Measurements from ENCODE around the gene CRKL. TPM values are rescaled to one million over a fixed set of nuclear protein-coding genes. Genes with fewer than 3 reads are reported as not detected.
A peak's percentile ranks its signal among the peaks of the same experiment; 100 is the strongest.

CRKL gene
- total RNA-seq, 1 experiment from 2014 or later = 69.9 TPM

DNA sequence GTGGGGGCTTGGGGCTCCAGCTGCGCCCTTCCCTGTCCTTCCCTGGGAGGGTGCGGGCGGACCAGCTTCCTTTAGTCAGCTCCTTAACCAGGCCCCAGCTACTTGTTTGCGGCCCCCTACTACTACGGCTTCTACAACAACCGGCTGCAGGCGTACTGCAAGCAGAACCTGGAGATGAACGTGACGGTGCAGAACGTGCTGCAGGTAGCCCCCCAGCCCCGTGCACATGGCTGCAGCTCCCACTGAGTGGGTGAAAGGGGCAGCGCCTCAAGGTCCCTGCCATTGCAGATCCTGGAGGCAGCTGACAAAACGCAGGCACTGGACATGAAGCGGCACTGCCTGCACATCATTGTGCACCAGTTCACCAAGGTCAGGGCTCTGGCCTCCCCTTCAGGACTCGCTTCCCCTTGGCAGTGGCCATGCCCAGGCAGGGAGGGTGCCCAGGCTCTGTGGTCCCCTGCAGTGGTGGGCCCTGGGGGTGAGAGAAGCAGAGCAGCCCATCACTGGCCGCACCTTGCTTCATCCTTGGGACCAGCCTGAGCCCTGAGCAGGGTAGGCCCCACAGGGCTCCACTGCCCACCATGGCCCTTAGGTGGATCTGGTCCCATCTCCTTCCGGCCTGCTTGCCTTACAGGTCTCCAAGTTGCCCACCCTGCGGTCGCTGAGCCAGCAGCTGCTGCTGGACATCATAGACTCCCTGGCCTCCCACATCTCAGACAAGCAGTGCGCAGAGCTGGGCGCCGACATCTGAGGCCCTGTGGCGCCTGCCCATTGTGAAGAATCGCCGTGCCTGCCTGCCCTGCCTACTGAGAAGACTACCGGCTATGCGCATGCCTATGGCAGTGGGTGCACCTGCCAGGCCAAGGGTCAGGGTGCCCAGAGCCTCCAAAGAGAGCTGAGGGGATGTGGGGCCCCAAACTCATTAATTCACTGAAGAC, 79.7 kb downstream of the CRKL start:
- Mint-ChIP-seq H3K9me3 (ENCODE audit: low read depth, unreplicated experiment) (no peaks in the 10 kb centered on the region), H3K4me3 (ENCODE audit: low read depth, unreplicated experiment) (no peak overlapping the region), H3K27ac (ENCODE audit: unreplicated experiment) (no peak overlapping the region), H3K36me3 (ENCODE audit: insufficient read depth, unreplicated experiment) (peaks cover 71% of the 10 kb centered on the region), H3K4me1 (ENCODE audit: low read depth, unreplicated experiment) (no peaks in the 10 kb centered on the region), H3K27me3 (ENCODE audit: unreplicated experiment) (no peaks in the 10 kb centered on the region)
- TF ChIP-seq, protein P1, sequence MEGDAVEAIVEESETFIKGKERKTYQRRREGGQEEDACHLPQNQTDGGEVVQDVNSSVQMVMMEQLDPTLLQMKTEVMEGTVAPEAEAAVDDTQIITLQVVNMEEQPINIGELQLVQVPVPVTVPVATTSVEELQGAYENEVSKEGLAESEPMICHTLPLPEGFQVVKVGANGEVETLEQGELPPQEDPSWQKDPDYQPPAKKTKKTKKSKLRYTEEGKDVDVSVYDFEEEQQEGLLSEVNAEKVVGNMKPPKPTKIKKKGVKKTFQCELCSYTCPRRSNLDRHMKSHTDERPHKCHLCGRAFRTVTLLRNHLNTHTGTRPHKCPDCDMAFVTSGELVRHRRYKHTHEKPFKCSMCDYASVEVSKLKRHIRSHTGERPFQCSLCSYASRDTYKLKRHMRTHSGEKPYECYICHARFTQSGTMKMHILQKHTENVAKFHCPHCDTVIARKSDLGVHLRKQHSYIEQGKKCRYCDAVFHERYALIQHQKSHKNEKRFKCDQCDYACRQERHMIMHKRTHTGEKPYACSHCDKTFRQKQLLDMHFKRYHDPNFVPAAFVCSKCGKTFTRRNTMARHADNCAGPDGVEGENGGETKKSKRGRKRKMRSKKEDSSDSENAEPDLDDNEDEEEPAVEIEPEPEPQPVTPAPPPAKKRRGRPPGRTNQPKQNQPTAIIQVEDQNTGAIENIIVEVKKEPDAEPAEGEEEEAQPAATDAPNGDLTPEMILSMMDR (IDR thresholded peaks at IDR 0.05; ENCODE audit: unreplicated experiment) = no peak
- DNase-seq = no peak
- CTCF ChIA-PET = no interaction called here
- intact Hi-C loops (cut with micrococcal nuclease; ENCODE audit: unreplicated experiment) = no loop called here
- BruUV-seq (replicated peaks) = no TSS peak

DNA sequence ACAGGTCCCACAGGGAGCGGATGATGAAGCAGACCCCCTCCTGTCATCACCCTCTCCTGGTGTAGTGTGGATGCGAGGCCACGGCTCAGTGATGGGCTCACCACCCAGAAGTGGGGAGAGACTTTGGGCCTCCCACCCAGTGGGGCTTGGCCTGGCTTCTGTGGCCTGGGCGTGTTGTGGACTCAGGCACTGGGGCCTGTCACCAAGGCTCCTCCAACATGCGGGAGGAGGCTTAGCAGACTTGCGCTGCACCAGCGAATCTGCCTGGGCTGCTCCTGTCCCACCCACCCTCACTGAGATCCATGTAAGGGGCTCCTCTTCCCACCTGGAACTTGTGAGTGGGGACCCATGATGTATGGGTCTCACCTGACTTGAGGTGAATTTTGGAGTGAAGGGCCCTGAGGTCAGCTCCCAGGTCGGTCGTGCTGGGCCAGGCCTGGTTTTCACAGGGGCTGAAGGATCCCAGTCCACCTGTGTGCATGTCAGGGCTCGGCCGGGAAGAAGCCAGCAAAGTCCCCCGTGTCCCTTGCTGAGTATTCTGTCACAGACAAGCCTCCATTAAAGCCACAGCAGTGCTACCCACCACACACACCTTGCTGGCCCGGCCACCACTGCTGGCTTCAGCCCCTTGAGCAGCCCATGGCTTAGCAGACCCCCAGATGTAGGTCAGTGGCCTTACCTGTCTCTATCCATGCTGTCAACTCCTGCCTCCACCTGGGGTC, 80.5 kb downstream of the CRKL start:
- TF ChIP-seq, protein P1 (IDR thresholded peaks at IDR 0.05; ENCODE audit: unreplicated experiment) = no peak
- no peak overlapping the region for H3K27ac Mint-ChIP-seq (ENCODE audit: unreplicated experiment)

DNA sequence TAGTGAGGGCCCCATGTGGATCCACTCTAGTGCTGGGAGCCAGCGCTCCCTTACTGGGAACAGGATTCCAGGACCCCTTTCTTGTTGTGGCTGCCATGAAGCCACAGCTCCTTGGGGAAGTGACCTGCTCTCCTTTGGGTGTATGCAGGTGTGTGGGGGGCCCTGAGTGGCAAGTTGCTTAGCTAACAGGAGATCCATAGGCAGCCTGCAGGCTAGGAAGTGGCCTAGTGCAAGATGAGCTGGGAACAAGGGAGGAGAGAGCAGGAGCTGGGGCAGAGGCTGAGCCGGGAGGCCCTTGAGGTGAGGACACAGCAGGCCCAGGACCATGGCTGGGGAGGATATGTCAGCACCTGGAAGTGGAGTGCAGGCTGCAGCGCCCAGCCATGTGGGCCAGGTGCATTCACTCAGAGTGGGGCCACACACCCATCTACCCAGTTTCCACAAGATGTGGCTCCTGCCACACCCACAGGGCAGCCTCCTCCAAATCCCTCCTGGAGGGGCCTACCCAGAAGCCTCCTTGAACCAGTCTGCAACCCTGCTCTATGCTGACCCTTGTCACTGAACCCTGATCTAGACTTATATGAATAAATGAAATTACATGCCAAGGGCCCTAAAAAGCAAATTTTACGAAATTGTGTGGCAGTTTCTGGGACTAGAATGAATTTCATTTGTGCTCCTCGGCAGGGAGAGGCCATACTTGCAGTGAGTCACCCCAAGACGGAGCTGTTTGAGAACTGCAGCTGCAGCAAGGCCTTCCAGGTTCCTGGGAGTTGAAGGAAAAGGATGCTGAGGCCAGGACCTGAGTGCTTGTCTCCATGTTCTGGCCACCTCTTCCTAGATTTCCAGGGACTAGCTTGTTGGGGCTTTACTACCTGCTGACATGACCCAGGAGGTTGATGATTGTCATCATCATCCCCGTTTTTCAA, 81.5 kb downstream of the CRKL start:
- Mint-ChIP-seq H3K27ac (ENCODE audit: unreplicated experiment) (peak overlapping the region; percentile 30), H3K36me3 (ENCODE audit: insufficient read depth, unreplicated experiment) (peaks cover 80% of the 10 kb centered on the region), H3K9me3 (ENCODE audit: low read depth, unreplicated experiment) (no peaks in the 10 kb centered on the region), H3K4me3 (ENCODE audit: low read depth, unreplicated experiment) (no peak overlapping the region), H3K27me3 (ENCODE audit: unreplicated experiment) (no peaks in the 10 kb centered on the region), H3K4me1 (ENCODE audit: low read depth, unreplicated experiment) (peaks cover 9% of the 10 kb centered on the region)
- CTCF ChIA-PET = interaction anchor here (1.4 kb wide), 1 partner anchor 113 kb away, joined by 4 read pairs; no protein-coding TSS in a partner anchor
- intact Hi-C loops (cut with micrococcal nuclease; ENCODE audit: unreplicated experiment) = no loop called here
- no peak for DNase-seq
- no TSS peak for BruUV-seq (replicated peaks)
- TF ChIP-seq, protein P1 (IDR thresholded peaks at IDR 0.05; ENCODE audit: unreplicated experiment) = no peak

More for the DNA sequence above, 80.5 kb downstream of the CRKL start:
- Mint-ChIP-seq H3K4me1 (ENCODE audit: low read depth, unreplicated experiment) (no peaks in the 10 kb centered on the region), H3K4me3 (ENCODE audit: low read depth, unreplicated experiment) (no peak overlapping the region), H3K36me3 (ENCODE audit: insufficient read depth, unreplicated experiment) (peaks cover 77% of the 10 kb centered on the region), H3K9me3 (ENCODE audit: low read depth, unreplicated experiment) (no peaks in the 10 kb centered on the region), H3K27me3 (ENCODE audit: unreplicated experiment) (no peaks in the 10 kb centered on the region)
- DNase-seq = no peak
- no TSS peak for BruUV-seq (replicated peaks)
- intact Hi-C loops (cut with micrococcal nuclease; ENCODE audit: unreplicated experiment) = no loop called here
- CTCF ChIA-PET = no interaction called here
